NCI-H1092 (cell line): Measurements from ENCODE around the gene FAM217A.
"Not testable (repeated sequence)": the region's sequence is repeated elsewhere in the genome, so short reads cannot be mapped to it uniquely, and the experiment has no call there.

Experiments used
- DNase-seq: peaks from one replicate; lab custom pipeline; 2025; lab: John Stamatoyannopoulos, UW

Gene FAM217A

DNA sequence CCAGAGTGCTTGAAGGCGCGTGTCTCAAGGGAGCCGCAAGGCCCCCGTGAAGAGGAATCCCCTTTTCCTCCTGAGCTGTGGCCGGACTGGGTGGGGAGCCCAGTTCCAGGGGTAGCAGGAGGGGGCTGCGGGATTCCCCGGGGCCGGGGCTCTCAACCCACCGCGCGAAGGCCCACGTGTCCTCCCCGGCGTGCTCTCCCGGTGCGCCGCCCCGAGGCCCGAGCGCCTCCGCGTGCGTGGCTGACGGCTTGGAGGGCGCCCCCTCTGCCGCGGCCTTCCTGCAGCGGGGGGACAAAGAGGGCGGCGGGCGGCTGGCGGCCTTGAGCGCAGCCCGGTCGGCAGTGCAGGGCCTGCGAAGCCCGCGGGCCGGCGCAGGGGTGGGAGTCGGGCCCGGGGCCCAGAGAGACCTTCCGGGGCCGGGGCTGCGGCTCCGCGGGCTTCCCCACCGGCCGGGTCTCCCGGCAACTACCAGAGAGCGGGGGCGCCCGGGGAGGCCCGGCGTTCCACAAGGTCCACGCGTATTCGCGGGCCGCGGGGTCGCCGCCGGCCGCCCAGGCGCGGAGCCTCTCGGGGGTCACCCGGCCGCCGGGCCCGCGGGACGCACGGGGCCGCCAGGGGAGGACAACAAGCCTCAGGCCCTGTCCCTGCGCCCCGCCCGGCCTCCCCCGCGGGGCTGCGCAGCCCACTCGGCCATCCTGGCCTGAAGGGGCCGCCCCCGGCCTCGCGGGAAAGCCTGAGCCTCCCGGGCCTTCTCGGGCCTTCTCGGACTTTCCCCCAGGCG lies at the start of gene FAM217A:
FAM217A (minus strand) TSS at position 447 of the 781 bp plus-strand sequence. CDS start 1,723 bp downstream, outside the sequence.
- no peak for DNase-seq

DNA sequence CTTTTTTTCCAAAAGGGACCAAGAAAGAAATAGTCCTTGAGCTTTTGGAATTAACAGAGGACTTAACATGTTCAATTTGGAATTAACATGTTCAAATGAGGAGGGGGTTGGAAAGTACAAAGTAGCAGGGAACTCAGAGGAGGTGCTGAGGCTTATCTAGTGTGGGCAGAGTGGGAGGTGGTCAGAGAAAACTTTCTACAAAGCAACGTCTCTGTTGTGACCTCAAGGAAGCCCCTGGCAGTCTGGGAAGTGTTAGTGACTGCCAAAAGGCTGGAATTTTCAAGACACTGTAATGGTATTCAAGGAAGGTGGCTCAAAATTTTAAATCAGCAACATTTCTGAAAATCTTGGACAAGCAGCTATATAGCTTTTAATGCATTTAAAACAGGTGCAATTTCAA lies 49.1 kb upstream of the FAM217A start:
- DNase-seq = no peak

- no peak for DNase-seq
These were observed 47.3 kb upstream of the FAM217A start for GRCh38 chr6:4125933-4126864.

DNA sequence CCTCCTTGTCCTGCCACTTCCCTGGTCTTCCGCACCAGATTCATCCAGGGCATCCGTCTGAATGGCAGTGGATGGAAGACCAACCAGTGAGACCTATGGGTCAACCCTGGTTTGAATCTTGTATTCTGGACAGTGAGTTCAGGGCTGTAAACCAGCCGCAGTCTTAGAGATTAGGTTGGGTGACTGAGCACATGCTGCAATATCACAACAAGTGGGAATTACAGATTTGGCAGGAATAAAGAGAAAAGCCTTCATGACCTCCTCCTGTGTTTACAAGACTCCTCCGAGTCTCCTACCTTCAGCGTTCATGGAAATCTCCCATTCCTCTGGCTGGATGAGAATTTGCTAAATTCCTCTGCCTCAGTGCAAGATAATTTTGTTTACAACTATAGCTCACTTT lies 46.6 kb upstream of the FAM217A start:
- DNase-seq = no peak

DNA sequence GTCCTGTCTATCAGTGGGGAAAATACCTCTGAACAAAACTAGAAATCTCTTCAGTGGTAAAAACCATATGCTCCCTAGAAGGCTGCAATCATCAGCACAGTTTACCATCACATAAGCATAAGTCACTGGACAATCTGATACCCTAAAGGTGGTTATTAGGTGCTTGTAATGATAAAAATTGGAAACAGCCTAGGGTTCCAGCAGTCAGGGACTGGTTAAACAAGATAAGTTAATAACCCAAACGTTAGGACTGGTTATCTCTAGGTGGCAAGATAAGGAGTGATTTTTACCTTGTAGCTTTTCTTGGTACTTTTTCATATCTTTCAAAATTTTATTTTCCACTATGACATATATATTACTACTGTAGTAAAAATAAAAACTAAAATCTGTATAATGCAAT lies 45.4 kb upstream of the FAM217A start:
- no peak for DNase-seq

DNA sequence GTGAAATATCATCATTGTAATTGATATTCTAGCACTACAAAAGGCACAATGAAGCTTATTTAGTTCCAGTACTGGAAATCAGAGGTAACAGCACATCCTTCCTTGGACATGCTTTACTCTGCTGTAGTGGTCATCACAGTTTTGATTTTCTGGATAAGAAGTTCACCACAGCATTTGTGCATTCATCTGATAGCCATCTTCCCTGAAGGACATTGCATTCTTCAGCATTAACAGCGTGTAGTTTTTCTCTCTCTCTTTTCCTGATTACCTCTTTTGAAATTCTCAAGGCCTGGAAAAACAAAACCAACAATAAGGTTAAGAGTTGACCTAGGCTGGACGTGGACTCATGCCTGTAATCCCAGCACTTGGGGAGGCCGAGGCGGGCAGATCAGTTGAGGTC lies 36.8 kb upstream of the FAM217A start:
- no peak for DNase-seq

DNA sequence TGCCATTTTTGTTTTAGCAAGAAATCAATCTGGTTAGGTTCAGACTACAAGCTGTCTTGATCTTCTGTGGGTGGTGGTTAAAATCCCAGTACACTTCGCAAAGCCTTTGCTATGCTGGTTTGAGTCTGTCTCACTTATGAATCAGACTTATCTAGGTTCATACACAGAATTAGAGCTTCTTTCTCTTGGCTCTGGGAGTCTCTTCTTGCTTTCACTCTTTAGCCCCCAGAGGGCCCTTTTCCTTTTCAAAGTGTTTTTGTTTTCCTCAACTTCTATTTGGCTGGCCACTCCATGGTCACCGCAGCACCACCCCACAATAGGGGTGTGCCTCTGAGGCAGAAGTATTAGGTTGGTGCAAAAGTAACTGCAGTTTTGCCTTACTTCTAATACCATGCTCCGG lies 35.2 kb upstream of the FAM217A start:
- no peak for DNase-seq

GRCh38 chr6:4113649-4114048 lies 34.7 kb upstream of the FAM217A start:
- DNase-seq = no peak

GRCh38 chr6:4112366-4112765 lies 33.4 kb upstream of the FAM217A start:
- DNase-seq = no peak

GRCh38 chr6:4109363-4109815 lies 30.5 kb upstream of the FAM217A start:
- DNase-seq = not testable (repeated sequence)

DNA sequence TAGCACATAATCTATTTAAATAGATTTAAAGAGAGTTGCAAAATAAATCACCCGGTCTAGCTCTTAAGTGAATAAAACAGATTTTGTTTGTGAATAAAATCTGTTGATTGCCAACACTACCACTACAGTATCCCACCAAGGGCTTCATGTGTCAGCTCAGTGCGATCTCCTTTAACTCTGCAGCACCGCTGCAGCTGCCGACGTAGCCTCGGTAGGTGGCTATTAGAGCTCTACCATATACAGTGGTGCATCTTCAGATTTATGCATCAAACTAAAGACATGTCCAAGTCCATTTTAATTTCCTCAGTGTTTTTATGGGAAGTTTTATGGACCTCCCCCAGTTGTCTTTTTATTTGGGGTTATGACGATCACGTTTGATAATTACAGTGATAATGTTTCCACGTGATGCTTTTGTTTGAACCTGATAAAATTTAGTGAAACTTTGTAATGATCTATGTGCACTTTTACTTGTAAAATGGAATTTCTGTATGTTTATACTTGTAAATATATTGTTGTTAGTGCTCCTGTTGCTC lies 29.7 kb upstream of the FAM217A start:
- no peak for DNase-seq

- no peak for DNase-seq
These were observed 28.9 kb upstream of the FAM217A start for GRCh38 chr6:4107873-4108272.

DNA sequence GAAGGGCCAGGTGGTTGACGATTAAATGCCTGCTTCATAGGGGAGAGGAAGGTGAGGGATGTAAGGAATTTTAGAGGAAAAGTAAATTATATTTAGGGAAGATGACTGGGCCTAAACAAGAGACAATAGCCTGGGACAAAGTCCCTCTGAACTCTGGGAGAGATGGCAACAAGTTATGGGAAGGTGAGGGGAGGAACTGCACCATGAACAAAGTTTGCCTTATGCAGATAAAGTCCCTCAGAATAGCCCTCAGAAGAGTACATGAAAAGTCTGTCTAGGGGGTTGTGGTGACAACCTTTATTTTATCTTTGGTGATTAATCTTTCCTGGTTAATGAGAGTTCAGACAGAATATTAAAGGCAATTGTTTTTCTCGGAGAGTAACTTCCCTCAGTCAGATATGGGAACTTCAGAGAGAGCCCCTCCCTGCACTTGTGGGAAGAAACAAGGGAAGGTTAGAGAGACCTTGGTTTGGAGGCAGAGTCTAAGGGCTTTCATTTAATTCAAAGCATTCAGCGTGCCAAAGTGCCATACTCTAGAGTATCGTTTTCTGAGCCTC lies 27.1 kb upstream of the FAM217A start:
- DNase-seq = no peak

DNA sequence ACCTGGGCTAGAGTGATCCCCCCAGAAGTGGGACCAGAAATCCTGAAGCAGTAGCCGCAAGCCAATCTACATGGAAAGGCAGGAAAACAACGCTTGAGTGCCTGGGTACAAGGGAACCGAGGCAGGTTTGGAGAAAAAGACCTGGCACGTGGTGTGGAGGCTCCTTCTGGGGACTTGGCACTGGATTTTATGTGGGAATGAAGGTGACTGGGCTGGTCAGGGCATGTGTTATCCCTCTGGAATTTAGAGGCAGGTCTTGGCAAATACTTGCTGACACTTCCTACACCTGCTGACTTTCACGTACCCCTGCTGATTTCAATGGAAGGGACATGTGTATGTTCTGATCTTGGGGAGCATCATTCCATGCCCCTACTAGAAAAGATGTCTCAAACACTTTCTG lies 25.0 kb upstream of the FAM217A start:
- no peak for DNase-seq

- no peak for DNase-seq
These were observed 23.8 kb upstream of the FAM217A start for GRCh38 chr6:4102687-4103244.

DNA sequence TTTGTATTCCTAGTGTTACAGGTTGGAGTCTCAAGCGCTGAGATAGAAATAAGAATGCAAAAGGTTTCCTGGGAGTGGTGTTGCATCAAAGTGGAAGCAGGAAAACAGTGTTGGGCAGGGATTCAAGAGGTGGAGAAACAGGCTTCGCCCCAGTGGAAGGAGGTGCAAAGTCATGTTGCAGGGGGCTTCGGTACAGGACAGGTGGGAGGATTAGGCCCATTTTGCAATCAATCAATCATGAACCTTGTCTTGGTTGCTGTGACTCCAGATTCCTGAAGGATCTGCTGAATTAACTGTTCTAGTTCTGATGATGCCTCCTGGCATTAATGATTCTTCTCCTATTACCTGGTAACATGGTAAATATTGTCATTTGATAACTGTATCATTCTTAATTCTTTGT lies 22.4 kb upstream of the FAM217A start:
- no peak for DNase-seq

GRCh38 chr6:4100655-4101054 lies 21.7 kb upstream of the FAM217A start:
- DNase-seq = no peak

DNA sequence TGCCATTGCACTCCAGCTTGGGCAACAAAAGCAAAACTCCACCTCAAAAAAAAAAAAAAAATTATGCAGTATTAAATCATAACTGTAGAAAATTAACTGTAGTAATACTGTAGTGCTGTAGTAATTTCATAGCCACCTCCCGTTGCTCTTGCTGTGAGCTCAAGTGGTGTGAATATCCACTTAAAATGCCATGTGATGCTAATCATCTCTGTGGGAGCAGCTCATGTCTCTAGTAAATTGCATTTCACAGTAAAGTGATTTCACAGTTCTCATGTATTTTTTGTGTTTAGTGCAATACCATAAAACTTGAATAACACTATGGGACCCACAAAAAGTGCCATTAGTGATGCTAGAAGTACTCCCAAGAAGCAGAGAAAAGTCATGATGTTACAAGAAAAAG lies 14.4 kb upstream of the FAM217A start:
- no peak for DNase-seq

GRCh38 chr6:4091941-4092340 lies 13.0 kb upstream of the FAM217A start:
- DNase-seq = no peak

DNA sequence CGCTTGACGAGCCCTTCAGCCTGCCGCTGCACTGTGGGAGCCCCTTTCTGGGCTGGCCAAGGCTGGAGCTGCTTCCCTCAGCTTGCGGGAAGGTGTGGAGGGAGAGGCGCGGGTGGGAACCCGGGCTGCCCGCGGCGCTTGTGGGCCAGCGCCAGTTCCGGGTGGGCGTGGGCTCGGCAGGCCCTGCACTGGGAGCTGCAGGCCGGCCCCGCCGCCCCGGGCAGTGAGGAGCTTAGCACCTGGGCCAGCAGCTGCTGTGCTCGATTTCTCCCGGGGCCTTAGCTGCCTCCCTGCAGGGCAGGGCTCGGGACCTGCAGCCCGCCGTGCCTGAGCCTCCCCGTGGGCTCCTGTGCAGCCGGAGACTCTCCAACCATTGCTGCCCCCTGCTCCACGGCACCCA lies 11.1 kb upstream of the FAM217A start:
- not testable (repeated sequence) for DNase-seq

DNA sequence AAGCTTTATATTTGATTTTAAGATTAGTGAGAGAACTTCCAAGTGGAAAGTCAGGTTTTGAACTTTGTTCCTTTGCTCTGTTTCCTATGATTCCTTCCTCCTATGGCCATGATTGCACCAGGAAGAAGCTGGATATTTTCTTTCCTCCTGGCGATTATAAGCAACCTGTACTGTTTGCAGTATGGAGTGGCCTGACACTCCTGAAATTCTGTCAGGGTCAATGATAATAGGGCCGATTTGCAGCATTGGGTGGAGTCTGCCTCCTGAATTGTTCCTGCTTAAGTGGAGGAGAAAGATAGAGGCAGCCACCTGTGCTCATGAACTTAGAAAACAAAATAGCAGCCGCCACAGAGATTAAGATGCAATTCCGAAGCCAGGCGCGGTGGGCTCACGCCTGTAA lies 9.8 kb upstream of the FAM217A start:
- DNase-seq = no peak

DNA sequence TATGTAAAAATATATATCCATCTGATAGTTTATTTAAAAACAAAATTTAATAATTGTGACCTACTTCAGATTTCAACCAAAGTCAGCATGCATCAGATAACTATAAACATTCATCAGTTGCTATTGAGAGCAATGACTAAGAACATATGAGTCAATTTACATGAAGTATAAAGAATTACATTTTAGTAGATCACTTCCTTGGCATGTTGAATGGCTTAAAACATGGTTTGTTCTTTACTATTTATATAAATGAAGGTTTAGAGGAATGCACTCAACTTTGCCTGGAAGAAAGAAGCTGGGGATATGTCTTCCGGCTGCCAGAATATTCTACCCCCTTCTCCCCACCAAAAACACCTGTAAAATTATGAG lies 6.4 kb upstream of the FAM217A start:
- DNase-seq = no peak
